ENCODE measurements around the gene RELA.

GRCh38 chr11:65606876-65607613 is 55.7 kb downstream of the RELA start:
- TF ChIP-seq ZSCAN20 (CRISPR knock-in tag; IDR thresholded peaks at IDR 0.05) (no peak), CEBPB (IDR thresholded peaks at IDR 0.05) (no peak), RAD21 (conservative IDR thresholded peaks at IDR 0.05 in 1 of 2, IDR thresholded peaks at IDR 0.05 in 1 of 2) (no peak), CTCF (IDR thresholded peaks at IDR 0.05) (no peak), ELK1 (IDR thresholded peaks at IDR 0.05; ENCODE audit: low read depth, low read length) (no peak)
